Effector CD4-positive, alpha-beta T cell (primary cell): Measurements from ENCODE around the gene GRB2.

ENCODE experiments used
- DNase-seq: peaks from one replicate; pipeline ENCODE4 v3.0.0-alpha.2; 2020

GRB2 gene

DNA sequence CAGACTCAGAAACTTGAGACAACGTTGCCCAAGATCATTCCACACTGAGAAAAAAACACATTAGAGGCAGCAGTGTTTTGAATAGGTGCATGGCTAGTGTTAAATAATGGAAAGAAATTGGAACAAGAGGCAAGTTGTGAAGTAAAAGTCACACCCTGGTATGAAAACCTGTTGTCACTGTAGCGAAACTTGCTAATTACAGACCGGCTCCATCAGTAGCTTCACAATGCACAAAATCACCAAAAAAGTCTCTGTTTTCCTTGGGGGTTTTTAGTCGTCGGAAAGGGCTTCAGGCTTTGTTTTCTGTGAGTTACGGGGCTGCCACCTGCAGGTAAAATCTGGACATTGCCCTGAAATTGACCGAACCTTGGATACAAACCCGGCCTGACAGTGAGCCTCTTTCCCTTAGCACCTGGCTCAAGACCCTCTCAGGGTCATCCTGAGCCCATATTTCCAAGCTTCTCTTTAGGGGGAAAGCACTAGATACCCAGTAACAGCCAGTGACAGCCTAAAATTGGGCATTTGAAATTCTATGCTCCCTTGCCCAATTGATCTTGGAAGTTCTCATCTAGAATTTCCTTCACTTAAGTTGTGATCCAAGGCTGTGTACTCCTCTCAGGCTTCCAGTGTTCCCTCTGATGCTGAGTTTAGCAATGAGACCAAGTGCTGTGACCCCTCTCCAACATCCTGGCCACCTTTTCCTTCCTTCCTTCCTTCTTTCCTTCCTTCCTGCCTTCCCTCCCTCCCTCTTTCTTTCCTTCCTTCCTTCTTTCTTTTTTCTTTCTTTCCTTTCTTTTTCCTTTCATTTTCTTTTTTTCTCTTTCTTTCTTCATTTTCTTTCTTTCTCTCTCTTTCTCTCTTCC, 7.2 kb upstream of the GRB2 start:
- DNase-seq = peak; percentile 61

- DNase-seq = no peak
Measured at GRCh38 chr17:75411328-75412067, 6.0 kb upstream of the GRB2 start.

DNA sequence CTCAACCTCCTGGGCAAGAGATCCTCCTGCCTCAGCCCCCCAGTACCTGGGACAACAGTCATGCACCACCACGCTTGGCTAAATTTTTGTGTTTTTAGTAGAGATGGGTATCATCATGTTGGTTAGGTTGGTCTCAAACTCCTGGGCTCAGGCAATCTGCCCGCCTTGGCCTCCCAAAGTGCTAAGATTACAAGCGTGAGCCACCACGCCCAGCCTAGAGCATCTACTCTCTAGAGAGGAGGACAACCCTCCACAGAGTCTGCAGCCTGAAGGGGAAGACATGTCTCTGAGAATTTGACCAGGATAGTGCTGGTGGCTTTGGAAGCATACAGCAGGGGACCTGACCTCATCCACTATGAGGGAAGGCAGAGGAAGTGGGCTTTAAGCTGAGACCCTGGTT, 4.7 kb upstream of the GRB2 start:
- no peak for DNase-seq

GRCh38 chr17:75407655-75408352, 2.3 kb upstream of the GRB2 start:
- DNase-seq = no peak

GRCh38 chr17:75406222-75406615, 741 bp upstream of the GRB2 start:
- no peak for DNase-seq

GRCh38 chr17:75404731-75405364, 630 bp downstream of the GRB2 start:
- DNase-seq = peak; percentile 39

DNA sequence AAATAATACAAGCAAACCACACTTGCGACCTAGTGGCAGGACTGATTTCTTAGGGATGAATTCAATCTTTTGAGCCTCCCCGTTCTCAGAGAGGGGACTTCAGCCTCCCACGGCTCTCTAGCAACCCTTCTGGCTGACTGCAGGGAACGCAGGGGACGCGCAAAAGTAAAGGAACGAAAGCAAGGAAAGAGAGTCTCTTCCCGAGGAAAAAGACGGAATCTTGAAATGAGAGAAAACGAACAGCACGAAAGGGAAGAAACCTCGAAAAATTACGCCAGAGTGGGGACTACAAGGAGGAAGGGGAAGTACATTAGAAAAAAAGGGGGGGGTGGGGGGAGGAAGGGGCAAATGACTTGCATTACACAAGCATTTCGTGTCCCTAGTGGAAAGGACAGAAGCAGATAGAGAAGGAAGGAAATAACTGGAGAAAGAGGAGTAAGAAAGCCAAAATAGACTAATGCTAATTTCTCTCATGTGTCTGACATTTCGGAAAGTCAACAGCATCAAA, 1.2 kb downstream of the GRB2 start:
- peak; percentile 41 for DNase-seq

DNA sequence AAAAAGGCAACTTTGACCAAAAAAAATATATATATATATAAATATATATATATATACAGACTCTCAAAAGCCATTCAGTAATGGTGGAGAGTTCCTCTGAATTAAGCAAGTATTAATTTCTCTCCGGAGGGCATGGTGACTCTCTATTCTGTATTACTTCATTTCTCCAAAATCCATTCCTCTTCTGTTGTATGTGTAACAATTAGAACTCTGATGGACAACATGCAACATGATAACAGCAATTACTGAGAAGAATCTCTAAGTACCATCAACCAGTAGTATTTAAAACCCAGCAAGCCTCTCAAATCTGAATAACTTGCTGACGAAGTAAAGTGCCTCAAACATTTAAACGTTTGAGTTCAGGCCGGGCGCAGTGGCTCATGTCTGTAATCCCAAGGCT, 2.3 kb downstream of the GRB2 start:
- DNase-seq = no peak

DNA sequence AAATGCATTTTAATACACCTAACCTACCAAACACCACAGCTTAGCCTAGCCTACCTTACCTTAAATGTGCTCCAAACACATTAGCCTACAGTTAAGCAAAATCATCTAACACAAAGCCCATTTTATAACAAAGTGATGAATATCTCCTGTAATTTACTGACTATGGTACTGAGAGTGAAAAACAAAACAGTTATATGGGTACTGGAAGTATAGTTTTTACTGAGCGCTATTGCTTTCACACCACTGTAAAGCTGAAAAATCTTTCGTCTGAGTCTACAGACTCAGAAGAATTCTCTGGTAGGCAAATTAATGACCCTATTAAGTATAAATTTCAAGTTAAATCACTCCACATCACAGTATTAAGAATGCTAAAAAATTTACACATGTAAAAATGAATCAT, 3.5 kb downstream of the GRB2 start:
- DNase-seq = no peak

- no peak for DNase-seq
Measured at GRCh38 chr17:75400326-75400939, 5.0 kb downstream of the GRB2 start.

GRCh38 chr17:75398279-75398678, 7.2 kb downstream of the GRB2 start:
- no peak for DNase-seq

DNA sequence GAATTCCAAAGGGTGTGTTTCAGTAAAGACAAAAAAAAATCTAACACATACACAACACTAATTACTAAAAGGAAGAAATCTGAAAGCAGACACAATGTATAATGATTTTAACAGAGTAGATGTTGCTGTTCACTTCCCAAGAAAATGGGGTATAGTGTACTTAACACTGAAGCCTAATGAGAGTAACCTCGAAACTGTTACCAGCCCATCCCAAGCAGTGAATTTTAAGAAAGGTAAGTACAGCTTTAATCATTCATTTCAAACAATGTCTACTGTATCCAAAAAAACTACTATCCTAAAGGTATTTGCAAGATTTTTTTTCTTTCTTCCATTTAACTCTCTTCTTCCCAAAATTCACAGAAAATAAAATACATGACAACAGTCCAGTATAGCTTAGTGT, 8.3 kb downstream of the GRB2 start:
- no peak for DNase-seq

DNA sequence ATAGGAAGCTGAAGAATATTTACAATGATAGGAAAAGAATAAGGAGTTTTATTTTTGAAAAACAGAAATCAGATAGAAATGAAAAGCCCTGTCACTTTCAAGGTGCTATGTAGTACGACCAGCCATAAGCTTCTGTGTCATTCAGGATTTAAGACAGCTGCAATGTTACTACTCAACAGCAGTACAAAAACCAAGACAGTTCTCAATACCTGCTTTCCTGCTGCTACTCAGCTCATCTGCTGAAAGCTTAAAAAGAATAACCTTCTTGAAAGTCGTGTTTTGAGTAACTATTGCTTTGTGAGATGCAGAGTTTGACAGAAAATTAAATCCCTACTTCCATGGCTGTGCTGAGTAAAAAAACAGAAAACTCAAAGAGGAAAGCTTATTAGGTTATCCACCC, 8.7 kb downstream of the GRB2 start:
- no peak for DNase-seq

DNA sequence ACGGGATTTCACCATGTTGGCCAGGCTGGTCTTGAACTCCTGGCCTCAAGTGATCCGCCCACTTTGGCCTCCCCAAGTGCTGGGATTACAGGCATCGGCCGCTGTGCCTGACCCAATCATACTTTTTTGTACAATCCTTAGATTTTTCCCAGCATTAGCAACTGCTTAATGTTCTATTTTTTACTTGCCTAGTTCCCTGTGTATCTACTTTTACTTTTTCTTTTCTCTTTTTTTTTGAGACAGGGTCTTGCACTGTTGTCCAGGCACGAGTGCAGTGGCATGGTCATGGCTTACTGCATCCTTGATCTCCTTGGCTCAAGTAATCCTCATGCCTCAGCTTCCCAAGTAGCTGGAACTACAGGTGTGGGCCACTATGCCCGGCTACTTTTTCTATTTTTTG, 9.5 kb downstream of the GRB2 start:
- no peak for DNase-seq

DNA sequence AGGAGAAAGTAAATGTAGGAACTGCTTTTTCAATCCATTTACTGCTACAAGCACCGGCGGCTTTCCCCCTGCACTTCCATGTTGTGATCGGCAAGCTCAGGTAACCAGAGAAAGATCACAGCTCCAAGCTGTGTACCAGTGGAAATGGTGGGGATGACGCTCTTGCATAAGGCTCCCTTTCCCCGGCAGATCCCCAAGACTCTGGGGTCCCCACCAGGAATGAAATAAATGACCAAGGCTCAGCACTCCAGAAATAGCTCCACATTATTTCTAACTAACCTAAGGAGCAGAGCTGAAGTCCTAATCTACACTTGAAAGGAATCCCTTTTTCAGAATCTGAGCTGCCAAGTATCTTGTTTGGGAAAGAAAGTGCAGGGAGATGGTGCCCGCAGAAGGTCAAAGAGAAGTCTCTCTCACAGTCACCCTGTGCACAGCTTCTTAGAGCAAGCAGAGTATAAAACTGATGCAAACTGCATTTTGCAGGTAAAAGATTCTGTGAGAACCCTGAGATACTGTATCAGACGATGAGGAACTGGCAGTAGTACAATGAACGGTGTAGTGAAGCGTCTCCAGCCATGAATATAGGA, 11.1 kb downstream of the GRB2 start:
- DNase-seq = no peak

DNA sequence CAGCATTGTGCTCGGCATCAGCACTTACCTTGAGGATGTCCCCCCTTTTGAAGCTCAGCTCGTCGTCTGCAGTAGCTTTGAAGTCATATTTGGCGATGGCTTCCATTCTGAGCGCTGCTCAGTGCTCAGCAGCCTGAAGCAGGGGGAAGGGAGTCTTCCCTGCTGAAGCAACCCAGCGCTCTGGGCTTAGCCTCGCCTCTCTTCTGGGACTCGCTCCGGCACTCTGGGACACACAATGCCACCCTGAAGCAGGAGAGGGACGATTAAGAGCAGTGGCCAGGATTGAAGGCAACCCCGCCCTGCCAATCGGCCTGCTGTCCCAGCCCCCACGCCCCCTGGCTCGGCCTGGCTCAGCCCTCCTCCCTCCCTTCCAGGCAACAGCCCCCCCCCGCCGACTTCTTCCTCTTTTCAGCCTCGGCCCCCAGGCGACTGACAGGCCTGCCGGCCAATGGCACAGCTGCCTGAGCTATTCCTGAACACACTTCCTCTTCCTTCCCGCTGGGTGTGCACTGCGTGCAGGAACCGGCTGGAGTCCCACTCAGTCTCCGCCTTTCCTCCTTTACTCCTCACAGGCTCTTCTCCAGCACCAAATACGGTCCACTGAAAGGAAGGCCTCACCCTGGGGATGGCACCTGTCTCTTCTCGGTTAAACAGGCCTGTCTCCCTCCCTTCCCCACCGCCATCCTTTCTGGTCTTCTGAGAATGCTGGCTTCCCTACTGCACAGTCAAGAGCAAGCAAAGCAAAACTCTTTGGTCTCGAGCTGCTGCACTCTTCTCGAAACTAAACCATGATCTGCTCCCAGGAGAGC, 11.8 kb downstream of the GRB2 start:
- peak; percentile 73 for DNase-seq

GRCh38 chr17:75392559-75392958, 12.9 kb downstream of the GRB2 start:
- no peak for DNase-seq

- no peak for DNase-seq
Measured at GRCh38 chr17:75390982-75391381, 14.5 kb downstream of the GRB2 start.

- no peak for DNase-seq
Measured at GRCh38 chr17:75388476-75389030, 16.9 kb downstream of the GRB2 start.

DNA sequence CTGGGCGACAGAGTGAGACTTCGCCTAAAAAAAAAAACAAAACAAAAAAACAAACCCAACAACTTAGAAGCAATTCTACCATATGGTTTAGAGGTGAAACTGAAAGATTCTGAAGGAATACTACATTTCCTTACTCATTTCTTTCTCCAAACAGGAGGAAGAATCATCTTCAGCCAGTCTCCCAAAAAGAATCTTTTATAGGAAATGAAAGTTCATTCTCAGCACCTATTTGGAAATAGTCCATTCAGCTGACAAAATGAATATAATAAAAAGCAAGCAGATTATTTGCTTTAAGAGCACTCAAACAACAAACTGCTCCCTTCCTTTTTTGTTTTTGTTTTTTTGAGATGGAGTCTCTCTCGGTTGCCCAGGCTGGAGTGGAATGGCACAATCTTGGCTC, 17.7 kb downstream of the GRB2 start:
- DNase-seq = no peak

GRCh38 chr17:75386430-75386829, 19.0 kb downstream of the GRB2 start:
- DNase-seq = no peak
